Measurements from ENCODE around the gene SNRNP40. TPM values are rescaled to one million over a fixed set of nuclear protein-coding genes. Genes with fewer than 3 reads are reported as not detected.

Gene SNRNP40
- total RNA-seq, 1 donor from 2014 or later = 55.7 TPM

DNA sequence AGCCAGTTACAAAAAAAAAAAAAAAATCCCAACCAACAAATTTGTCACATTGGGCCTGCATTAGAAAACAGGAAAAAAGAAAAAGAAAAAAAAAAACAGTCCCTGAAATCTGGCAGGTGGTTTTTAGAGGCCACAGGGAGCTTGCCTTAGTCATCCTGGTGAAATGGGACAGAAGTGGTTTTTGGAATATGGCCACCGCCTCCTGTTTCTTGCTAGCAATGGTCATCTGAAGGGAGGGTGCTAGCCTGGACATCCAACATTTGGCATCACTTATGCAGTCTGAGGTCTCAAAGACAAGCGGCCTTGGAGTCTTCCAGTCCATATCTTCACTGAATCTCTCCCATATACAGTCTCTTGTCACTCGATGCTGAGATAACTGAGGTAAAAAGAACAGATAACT, 36.8 kb downstream of the SNRNP40 start:
- Mint-ChIP-seq H3K9me3 (ENCODE audit: unreplicated experiment) (no peaks in the 10 kb centered on the region), H3K4me1 (ENCODE audit: unreplicated experiment) (no peaks in the 10 kb centered on the region), H3K36me3 (ENCODE audit: low read depth, unreplicated experiment) (peaks cover 16% of the 10 kb centered on the region), H3K27me3 (ENCODE audit: unreplicated experiment) (peaks cover 2% of the 10 kb centered on the region), H3K27ac (ENCODE audit: unreplicated experiment) (no peak overlapping the region), H3K4me3 (ENCODE audit: unreplicated experiment) (no peak overlapping the region)
- no peak for DNase-seq (ENCODE audit: low spot score)
- TF ChIP-seq, protein P1, sequence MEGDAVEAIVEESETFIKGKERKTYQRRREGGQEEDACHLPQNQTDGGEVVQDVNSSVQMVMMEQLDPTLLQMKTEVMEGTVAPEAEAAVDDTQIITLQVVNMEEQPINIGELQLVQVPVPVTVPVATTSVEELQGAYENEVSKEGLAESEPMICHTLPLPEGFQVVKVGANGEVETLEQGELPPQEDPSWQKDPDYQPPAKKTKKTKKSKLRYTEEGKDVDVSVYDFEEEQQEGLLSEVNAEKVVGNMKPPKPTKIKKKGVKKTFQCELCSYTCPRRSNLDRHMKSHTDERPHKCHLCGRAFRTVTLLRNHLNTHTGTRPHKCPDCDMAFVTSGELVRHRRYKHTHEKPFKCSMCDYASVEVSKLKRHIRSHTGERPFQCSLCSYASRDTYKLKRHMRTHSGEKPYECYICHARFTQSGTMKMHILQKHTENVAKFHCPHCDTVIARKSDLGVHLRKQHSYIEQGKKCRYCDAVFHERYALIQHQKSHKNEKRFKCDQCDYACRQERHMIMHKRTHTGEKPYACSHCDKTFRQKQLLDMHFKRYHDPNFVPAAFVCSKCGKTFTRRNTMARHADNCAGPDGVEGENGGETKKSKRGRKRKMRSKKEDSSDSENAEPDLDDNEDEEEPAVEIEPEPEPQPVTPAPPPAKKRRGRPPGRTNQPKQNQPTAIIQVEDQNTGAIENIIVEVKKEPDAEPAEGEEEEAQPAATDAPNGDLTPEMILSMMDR (IDR thresholded peaks at IDR 0.05; ENCODE audit: unreplicated experiment) = no peak

DNA sequence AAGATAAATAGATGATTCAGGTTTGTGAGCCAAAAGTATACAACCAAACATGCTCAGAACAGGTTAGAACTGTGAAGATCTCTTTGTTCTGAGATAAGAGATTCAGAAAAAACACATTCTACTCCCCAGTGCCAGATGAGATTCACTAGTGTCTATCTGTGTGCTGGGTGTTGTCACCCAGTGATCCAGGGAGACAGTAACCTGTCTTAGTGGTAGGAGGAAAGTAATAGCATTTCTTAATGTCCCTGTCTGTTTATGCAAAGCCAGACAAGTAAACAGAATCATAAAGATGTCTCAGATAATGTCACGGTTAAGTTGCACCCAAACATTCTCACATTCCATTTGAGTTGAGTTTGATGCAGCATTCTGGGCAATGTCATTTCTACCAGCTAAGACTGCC, 38.0 kb downstream of the SNRNP40 start:
- DNase-seq (ENCODE audit: low spot score) = no peak
- Mint-ChIP-seq H3K9me3 (ENCODE audit: unreplicated experiment) (no peaks in the 10 kb centered on the region), H3K27me3 (ENCODE audit: unreplicated experiment) (peaks cover 2% of the 10 kb centered on the region), H3K36me3 (ENCODE audit: low read depth, unreplicated experiment) (peaks cover 16% of the 10 kb centered on the region), H3K4me3 (ENCODE audit: unreplicated experiment) (peak overlapping the region; percentile 21), H3K27ac (ENCODE audit: unreplicated experiment) (no peak overlapping the region), H3K4me1 (ENCODE audit: unreplicated experiment) (no peaks in the 10 kb centered on the region)
- TF ChIP-seq, protein P1 (IDR thresholded peaks at IDR 0.05; ENCODE audit: unreplicated experiment) = no peak

DNA sequence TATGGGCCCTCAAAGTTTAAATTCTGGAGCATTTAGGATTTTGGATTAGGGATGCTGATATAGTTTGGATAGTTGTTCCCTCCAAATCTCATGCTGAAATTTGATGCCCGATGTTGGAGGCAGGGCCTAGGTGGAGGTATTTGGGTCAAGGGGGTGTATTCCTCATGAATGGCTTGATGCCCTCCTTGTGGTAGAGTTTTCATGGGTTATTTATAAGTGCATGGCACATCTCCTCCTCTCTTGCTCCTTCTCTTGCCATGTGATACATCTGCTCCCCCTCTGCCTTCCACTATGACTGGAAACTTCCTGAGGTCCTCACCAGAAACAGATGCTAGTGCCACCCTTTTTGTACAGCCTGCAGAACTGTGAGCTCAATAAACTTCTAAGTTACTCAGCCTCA, 39.4 kb downstream of the SNRNP40 start:
- TF ChIP-seq, protein P1 (IDR thresholded peaks at IDR 0.05; ENCODE audit: unreplicated experiment) = no peak
- no peak overlapping the region for H3K27ac Mint-ChIP-seq (ENCODE audit: unreplicated experiment)
- peaks cover 16% of the 10 kb centered on the region for H3K36me3 Mint-ChIP-seq (ENCODE audit: low read depth, unreplicated experiment)
- no peaks in the 10 kb centered on the region for H3K4me1 Mint-ChIP-seq (ENCODE audit: unreplicated experiment)
- DNase-seq (ENCODE audit: low spot score) = no peak
- peaks cover 2% of the 10 kb centered on the region for H3K27me3 Mint-ChIP-seq (ENCODE audit: unreplicated experiment)
- H3K9me3 Mint-ChIP-seq (ENCODE audit: unreplicated experiment) = no peaks in the 10 kb centered on the region
- no peak overlapping the region for H3K4me3 Mint-ChIP-seq (ENCODE audit: unreplicated experiment)

DNA sequence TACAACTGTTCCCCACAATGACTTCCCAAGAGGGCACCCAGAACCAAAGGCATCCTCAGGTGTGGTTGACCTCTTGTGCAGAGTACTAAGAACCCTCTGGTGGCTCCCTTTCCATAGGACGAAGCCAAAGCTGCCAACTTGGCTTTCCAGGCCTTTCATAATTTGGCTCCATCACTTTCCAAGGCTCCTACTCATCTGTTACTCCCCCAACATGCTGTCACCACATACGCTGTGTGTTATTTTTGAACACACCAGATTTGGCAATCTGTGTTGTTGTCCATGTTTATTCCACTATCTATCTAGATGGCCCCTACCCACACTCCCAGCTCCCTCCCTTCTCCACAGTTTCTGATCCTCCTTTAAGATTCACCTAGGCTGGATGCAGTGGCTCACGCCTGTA, 46.7 kb downstream of the SNRNP40 start:
- H3K27me3 Mint-ChIP-seq (ENCODE audit: unreplicated experiment) = no peaks in the 10 kb centered on the region
- peak overlapping the region; percentile 59 for H3K27ac Mint-ChIP-seq (ENCODE audit: unreplicated experiment)
- H3K9me3 Mint-ChIP-seq (ENCODE audit: unreplicated experiment) = no peaks in the 10 kb centered on the region
- H3K4me1 Mint-ChIP-seq (ENCODE audit: unreplicated experiment) = no peaks in the 10 kb centered on the region
- no peaks in the 10 kb centered on the region for H3K36me3 Mint-ChIP-seq (ENCODE audit: low read depth, unreplicated experiment)
- H3K4me3 Mint-ChIP-seq (ENCODE audit: unreplicated experiment) = no peak overlapping the region
- no peak for DNase-seq (ENCODE audit: low spot score)
- TF ChIP-seq, protein P1 (IDR thresholded peaks at IDR 0.05; ENCODE audit: unreplicated experiment) = no peak

- H3K36me3 Mint-ChIP-seq (ENCODE audit: low read depth, unreplicated experiment) = no peaks in the 10 kb centered on the region
- DNase-seq (ENCODE audit: low spot score) = no peak
- H3K27me3 Mint-ChIP-seq (ENCODE audit: unreplicated experiment) = no peaks in the 10 kb centered on the region
- TF ChIP-seq, protein P1 (IDR thresholded peaks at IDR 0.05; ENCODE audit: unreplicated experiment) = no peak
- no peak overlapping the region for H3K27ac Mint-ChIP-seq (ENCODE audit: unreplicated experiment)
- no peak overlapping the region for H3K4me3 Mint-ChIP-seq (ENCODE audit: unreplicated experiment)
- no peaks in the 10 kb centered on the region for H3K9me3 Mint-ChIP-seq (ENCODE audit: unreplicated experiment)
- no peaks in the 10 kb centered on the region for H3K4me1 Mint-ChIP-seq (ENCODE audit: unreplicated experiment)
Measured at GRCh38 chr1:31248276-31248675, 48.3 kb downstream of the SNRNP40 start.
